Erythroblast (primary cell): ENCODE measurements around the gene SLC15A5.

Source experiments
- DNase-seq, 2 experiments: peaks; one replicate each; lab custom pipeline; 2025; lab: John Stamatoyannopoulos, UW
- GATA1 ChIP-seq: IDR thresholded peaks from 2 replicates; pipeline ENCODE4 v1.6.1; 2011; ENCODE audit warnings: low read depth, mild to moderate bottlenecking, control low read depth, low read length, moderate library complexity
- POLR2A ChIP-seq: IDR thresholded peaks from 2 replicates; pipeline ENCODE4 v1.6.1; 2011; ENCODE audit warnings: mild to moderate bottlenecking, low read length

The SLC15A5 gene

DNA sequence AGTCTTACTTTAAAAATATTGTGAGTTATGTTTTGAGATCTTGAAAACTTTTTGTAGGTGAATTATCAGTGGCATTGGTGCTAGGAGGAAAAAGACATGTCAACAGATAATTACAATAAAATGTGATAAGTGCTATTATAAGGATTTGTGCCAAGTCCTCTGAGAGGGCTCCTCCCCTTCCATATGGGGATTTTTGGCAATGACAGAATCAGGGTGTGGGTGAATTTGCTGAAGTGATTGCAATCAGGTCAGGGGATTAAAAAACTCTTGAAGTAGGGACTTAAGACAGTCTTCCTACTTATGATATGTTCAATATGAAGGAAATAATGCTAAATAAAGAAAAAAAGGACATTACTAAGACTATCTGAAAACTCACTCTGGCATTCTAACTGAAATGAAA, 122.5 kb downstream of the SLC15A5 start:
- TF ChIP-seq POLR2A (no peak), GATA1 (no peak)
- DNase-seq, result no peak

DNA sequence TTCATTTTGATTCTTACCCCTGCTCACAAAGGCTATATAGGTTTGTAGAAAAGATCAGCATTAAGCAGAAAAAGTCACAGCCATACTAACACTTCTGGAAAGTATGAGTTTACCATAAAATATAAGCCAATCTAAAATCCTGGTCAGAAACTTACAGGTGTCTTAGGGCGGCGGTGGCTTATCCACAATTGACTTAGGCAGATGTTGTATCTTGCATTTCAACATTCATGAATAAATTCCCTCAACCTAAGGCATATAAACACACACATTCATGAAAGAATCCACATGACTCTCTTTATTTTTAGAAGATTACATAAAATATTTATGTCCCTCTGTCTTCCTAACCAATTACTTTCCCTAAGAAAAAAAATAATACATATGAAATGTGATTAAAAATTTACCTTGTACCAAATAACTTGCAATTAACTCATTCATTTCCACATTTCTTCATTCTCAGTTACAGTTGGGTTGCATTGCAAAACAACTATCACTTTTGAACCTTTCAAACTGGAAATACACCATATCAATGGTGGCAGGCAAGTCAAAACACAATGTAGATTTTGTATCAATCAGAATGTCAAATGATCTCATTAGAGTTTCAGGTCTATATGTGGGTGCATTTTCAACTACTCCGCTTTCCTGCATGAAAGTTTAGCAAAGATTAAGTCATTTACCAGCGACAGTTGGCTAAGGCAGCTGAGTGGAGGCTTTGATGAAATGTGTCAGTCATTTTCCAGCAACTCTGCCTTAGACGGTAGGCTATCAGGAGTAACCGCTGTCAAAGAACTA, 124.4 kb downstream of the SLC15A5 start:
- TF ChIP-seq GATA1, result no peak
- no peak for TF ChIP-seq POLR2A
- no peak for DNase-seq

DNA sequence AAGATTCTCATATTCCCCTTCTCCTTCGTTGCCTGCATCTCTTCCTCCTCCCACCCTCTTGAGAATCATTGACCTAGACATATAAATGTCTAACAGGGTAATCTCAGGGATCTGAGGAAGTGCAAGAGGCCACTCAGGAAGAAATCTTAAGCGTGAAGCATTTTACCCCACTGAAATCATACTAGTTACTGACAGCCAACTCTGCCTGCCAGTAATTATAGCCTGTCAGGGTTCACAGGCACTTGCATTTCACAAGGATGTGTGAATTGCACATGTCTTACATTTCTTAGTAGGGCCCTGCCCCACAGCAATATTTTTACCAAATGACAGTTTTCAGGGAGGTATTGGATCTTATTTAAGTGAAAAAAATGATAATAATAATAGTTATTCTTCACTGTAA, 127.2 kb downstream of the SLC15A5 start:
- TF ChIP-seq POLR2A (no peak), GATA1 (no peak)
- DNase-seq, result no peak

DNA sequence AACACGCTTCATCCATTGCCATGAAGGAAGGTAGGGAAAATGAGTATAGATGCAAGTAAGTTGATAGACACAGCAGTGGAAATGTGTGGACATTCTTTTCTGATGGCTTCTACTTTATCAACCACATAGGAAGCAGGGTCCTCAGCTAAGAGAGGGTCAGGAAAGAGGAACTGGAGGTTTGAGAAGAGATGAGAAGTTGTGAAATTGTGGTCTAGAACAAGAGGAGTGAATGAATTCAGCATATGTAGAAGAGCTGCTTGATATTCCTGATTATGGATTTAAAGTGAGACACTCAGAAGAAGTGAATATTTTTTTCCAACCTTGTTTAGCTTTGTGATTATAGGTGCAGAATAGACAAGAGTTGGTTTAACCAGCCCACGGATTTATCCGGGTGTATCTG, 128.5 kb downstream of the SLC15A5 start:
- TF ChIP-seq POLR2A, result no peak
- no peak for TF ChIP-seq GATA1
- no peak for DNase-seq
